Hepatocyte (in vitro differentiated cells): ENCODE results near the gene EVC2.

ENCODE experiments used
- CTCF ChIP-seq: fragments of 200-600 bp; sonication (generic); IDR thresholded peaks from 2 replicates; pipeline ENCODE4 v1.5.1; 2016; ENCODE audit warnings: antibody characterized with exemption, mild to moderate bottlenecking; ENCODE audit not compliant: poor library complexity
- EZH2phosphoT487 ChIP-seq: fragments of 200-600 bp; sonication (generic); IDR thresholded peaks from one replicate; pipeline ENCODE4 v1.6.1; 2018; ENCODE audit warnings: antibody characterized with exemption, mild to moderate bottlenecking, low read depth, moderate library complexity; ENCODE audit not compliant: unreplicated experiment, severe bottlenecking

GRCh38 chr4:5568931-5569330 lies 139.4 kb downstream of the EVC2 start:
- TF ChIP-seq CTCF: no peak
- no peak for TF ChIP-seq EZH2phosphoT487
